ENCODE data around the gene NAALADL2.

Gene NAALADL2

DNA sequence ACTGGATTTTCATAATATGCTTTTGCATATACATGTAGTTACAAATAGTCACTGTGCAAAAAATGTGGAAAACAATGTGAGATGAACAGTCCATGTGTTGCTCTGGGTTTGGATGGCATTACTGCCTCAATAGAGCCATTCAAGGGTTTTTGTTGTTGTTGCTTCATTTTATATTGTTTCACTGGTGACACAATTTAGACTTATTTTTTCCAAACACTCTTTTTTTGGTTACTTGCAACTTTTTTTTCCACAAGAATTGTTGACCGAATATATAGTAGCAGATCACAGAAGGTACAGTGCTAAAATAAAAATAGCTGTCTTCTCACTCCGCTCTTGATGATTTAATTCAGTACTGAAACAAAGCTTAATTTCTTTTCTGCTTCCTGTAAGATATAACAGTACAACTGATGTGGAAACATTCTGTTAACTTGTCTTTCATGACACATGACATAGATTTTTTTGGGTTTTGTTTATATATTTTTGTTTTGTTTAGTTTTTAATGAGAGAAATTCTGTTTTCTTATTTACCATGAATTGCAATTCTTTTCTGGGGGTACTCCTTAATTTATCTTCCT is 618.6 kb downstream of the NAALADL2 start:
- Histone ChIP-seq H3K4me1 (ENCODE audit: control insufficient read depth, insufficient read depth, low read length) (no peaks in the 10 kb centered on the region), H3K4me3 (ENCODE audit: low read depth, low read length) (no peak overlapping the region), H3K27ac (ENCODE audit: low read depth, low read length) (no peak overlapping the region), H3K36me3 (ENCODE audit: control insufficient read depth, insufficient read depth, low read length) (no peaks in the 10 kb centered on the region), H3K9ac (ENCODE audit: low read length) (no peak overlapping the region), H3K9me3 (ENCODE audit: control insufficient read depth, insufficient read depth, low read depth, low read length) (no peaks in the 10 kb centered on the region), H3K27me3 (ENCODE audit: control insufficient read depth, insufficient read depth, low read length) (no peaks in the 10 kb centered on the region)

DNA sequence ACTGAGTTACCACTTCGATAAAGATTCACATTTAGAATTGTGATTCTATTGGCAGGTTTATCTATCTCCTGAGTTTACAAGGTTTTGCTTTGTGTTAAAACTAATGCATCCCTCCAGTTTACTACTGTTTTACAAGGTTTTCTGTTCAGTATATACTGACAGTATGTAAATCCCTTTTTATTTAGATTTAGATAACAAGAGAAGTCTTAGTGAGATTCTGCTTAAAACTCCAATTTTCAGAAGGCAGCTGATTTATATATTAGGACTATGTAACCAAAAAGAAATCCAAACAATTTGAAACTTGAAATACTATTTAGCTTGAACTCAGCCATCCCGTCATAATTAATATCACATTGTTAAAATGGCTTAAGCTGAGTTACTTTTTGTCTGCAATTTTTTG is 619.2 kb downstream of the NAALADL2 start:
- H3K4me3 ChIP-seq (ENCODE audit: low read depth, low read length): no peak overlapping the region
- no peaks in the 10 kb centered on the region for H3K27me3 ChIP-seq (ENCODE audit: control insufficient read depth, insufficient read depth, low read length)
- H3K27ac ChIP-seq (ENCODE audit: low read depth, low read length): no peak overlapping the region
- H3K4me1 ChIP-seq (ENCODE audit: control insufficient read depth, insufficient read depth, low read length): no peaks in the 10 kb centered on the region
- H3K9ac ChIP-seq (ENCODE audit: low read length): no peak overlapping the region
- H3K9me3 ChIP-seq (ENCODE audit: control insufficient read depth, insufficient read depth, low read depth, low read length): no peaks in the 10 kb centered on the region
- no peaks in the 10 kb centered on the region for H3K36me3 ChIP-seq (ENCODE audit: control insufficient read depth, insufficient read depth, low read length)

DNA sequence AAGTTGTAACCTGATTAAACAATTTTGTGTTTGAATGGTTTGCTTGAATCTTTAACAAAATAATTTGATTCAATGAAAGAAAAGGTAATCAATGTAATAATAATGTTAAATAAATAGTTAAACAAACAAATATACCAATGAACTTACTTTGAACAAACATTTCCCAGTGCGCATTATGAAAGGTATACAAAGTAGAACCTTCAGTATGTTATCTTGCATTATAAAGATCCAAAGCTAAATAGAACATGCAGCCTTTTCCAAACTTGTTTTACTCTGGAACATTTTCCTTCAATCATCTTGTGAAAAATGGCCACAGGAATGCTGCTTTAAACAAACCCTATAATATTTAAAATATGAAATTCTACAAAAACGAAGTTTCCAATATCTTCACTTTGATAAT is 620.0 kb downstream of the NAALADL2 start:
- Histone ChIP-seq H3K4me3 (ENCODE audit: low read depth, low read length) (no peak overlapping the region), H3K9me3 (ENCODE audit: control insufficient read depth, insufficient read depth, low read depth, low read length) (no peaks in the 10 kb centered on the region), H3K9ac (ENCODE audit: low read length) (no peak overlapping the region), H3K4me1 (ENCODE audit: control insufficient read depth, insufficient read depth, low read length) (no peaks in the 10 kb centered on the region), H3K27me3 (ENCODE audit: control insufficient read depth, insufficient read depth, low read length) (no peaks in the 10 kb centered on the region), H3K27ac (ENCODE audit: low read depth, low read length) (no peak overlapping the region), H3K36me3 (ENCODE audit: control insufficient read depth, insufficient read depth, low read length) (no peaks in the 10 kb centered on the region)

DNA sequence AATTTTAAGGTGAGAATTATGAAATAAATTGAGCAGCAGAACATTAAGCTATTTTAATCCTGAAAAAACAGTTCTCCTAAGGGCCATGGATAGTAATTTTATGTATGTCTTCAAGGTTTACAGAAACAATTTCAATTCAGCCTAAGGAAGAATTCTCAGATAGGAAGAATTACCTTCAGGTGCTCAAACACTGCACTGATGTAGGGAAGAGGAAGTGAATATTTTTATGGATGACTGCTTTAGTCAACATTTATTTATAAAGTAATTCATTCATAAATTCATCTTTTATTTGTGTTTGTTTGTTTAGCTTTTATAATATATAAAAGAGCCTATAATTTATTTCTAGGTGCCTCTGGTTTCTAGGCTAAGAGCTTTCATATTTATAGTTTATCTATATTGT is 620.7 kb downstream of the NAALADL2 start:
- Histone ChIP-seq H3K27me3 (ENCODE audit: control insufficient read depth, insufficient read depth, low read length) (no peaks in the 10 kb centered on the region), H3K9me3 (ENCODE audit: control insufficient read depth, insufficient read depth, low read depth, low read length) (no peaks in the 10 kb centered on the region), H3K9ac (ENCODE audit: low read length) (no peak overlapping the region), H3K36me3 (ENCODE audit: control insufficient read depth, insufficient read depth, low read length) (no peaks in the 10 kb centered on the region), H3K4me1 (ENCODE audit: control insufficient read depth, insufficient read depth, low read length) (no peaks in the 10 kb centered on the region), H3K4me3 (ENCODE audit: low read depth, low read length) (no peak overlapping the region), H3K27ac (ENCODE audit: low read depth, low read length) (no peak overlapping the region)

DNA sequence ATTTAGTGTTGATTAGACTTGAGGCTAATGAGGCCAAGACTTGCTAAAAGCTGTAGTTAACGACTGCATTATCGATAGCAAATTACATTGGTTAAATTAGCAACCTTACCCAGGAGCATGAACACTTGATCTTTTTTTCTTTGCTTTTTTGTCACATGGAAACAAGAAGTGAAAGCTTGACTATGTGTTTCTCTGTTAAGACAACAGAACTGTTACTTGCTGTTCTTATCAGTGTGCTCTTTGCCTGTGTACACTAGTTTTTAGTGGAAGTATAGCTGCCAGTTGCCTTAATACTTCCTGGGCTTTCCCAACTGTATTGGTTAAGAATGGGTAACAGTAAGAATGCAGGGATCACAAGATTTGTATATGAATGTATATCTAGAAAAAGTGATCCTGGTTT is 625.5 kb downstream of the NAALADL2 start:
- H3K27ac ChIP-seq (ENCODE audit: low read depth, low read length): no peak overlapping the region
- H3K36me3 ChIP-seq (ENCODE audit: control insufficient read depth, insufficient read depth, low read length): no peaks in the 10 kb centered on the region
- H3K4me1 ChIP-seq (ENCODE audit: control insufficient read depth, insufficient read depth, low read length): no peaks in the 10 kb centered on the region
- no peak overlapping the region for H3K4me3 ChIP-seq (ENCODE audit: low read depth, low read length)
- no peaks in the 10 kb centered on the region for H3K9me3 ChIP-seq (ENCODE audit: control insufficient read depth, insufficient read depth, low read depth, low read length)
- no peak overlapping the region for H3K9ac ChIP-seq (ENCODE audit: low read length)
- no peaks in the 10 kb centered on the region for H3K27me3 ChIP-seq (ENCODE audit: control insufficient read depth, insufficient read depth, low read length)

DNA sequence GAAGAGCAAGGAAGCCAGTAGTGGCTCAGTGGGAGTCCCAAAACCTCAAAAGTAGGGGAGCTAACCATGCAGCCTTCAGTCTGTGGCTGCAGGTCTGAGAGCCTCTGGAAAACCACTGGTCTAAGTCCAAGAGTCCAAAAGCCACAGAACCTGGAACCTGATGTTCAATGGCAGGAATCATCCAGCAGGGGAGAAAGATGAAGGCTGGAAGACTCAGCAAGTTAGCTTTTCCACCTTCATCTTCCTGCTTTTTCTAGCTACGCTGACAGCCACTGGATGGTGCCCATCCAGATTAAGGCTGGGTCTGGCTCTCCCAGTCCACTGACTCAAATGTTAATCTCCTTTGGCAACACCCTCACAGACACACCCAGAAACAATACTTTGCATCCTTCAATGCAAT is 626.3 kb downstream of the NAALADL2 start:
- H3K27ac ChIP-seq (ENCODE audit: low read depth, low read length): no peak overlapping the region
- no peaks in the 10 kb centered on the region for H3K27me3 ChIP-seq (ENCODE audit: control insufficient read depth, insufficient read depth, low read length)
- H3K36me3 ChIP-seq (ENCODE audit: control insufficient read depth, insufficient read depth, low read length): no peaks in the 10 kb centered on the region
- no peaks in the 10 kb centered on the region for H3K4me1 ChIP-seq (ENCODE audit: control insufficient read depth, insufficient read depth, low read length)
- H3K4me3 ChIP-seq (ENCODE audit: low read depth, low read length): no peak overlapping the region
- no peaks in the 10 kb centered on the region for H3K9me3 ChIP-seq (ENCODE audit: control insufficient read depth, insufficient read depth, low read depth, low read length)
- no peak overlapping the region for H3K9ac ChIP-seq (ENCODE audit: low read length)

DNA sequence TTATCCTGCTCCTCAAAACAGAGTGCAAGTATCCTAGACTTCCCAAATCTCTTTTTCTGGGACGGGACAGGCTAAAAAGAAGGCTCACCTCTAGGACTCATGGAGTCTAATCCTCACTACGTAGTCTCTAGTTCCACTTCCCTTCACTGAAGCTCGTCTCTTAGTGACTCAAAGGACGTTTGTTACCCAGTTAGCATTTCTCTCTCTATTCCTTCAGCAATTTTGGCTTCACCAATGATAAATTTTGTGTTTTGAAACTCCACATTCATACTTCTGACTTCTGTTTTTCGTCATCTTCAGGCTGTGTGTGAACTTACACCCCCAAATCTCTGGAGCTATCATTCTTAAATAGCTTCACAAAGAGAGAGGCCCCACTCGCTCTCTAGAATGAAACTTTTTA is 627.1 kb downstream of the NAALADL2 start:
- no peak overlapping the region for H3K4me3 ChIP-seq (ENCODE audit: low read depth, low read length)

DNA sequence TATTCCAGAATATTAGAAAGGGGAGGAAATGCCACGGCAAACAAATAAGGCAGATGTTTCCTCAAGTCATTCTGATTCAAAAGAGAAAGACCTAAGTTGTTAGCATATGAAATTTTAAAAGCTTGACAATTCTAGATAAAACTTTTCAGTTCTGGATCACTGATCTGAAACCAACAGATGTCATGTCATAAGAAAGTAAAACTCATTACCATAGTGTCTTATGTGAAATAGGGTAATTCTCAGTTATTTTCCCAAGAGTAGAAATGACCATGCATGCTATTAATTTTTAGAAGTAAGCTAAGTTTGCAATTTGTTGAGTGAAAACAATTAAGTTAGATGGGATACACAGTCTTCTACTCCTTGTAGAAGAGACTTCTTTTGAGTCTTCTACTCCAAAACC is 630.3 kb downstream of the NAALADL2 start:
- no peak overlapping the region for H3K9ac ChIP-seq (ENCODE audit: low read length)
- H3K27ac ChIP-seq (ENCODE audit: low read depth, low read length): no peak overlapping the region
- H3K9me3 ChIP-seq (ENCODE audit: control insufficient read depth, insufficient read depth, low read depth, low read length): no peaks in the 10 kb centered on the region
- no peaks in the 10 kb centered on the region for H3K4me1 ChIP-seq (ENCODE audit: control insufficient read depth, insufficient read depth, low read length)
- no peak overlapping the region for H3K4me3 ChIP-seq (ENCODE audit: low read depth, low read length)
- no peaks in the 10 kb centered on the region for H3K27me3 ChIP-seq (ENCODE audit: control insufficient read depth, insufficient read depth, low read length)
- no peaks in the 10 kb centered on the region for H3K36me3 ChIP-seq (ENCODE audit: control insufficient read depth, insufficient read depth, low read length)

More for the DNA sequence above, 627.1 kb downstream of the NAALADL2 start:
- Histone ChIP-seq H3K27ac (ENCODE audit: low read depth, low read length) (no peak overlapping the region), H3K4me1 (ENCODE audit: control insufficient read depth, insufficient read depth, low read length) (no peaks in the 10 kb centered on the region), H3K36me3 (ENCODE audit: control insufficient read depth, insufficient read depth, low read length) (no peaks in the 10 kb centered on the region), H3K27me3 (ENCODE audit: control insufficient read depth, insufficient read depth, low read length) (no peaks in the 10 kb centered on the region), H3K9ac (ENCODE audit: low read length) (no peak overlapping the region), H3K9me3 (ENCODE audit: control insufficient read depth, insufficient read depth, low read depth, low read length) (no peaks in the 10 kb centered on the region)

DNA sequence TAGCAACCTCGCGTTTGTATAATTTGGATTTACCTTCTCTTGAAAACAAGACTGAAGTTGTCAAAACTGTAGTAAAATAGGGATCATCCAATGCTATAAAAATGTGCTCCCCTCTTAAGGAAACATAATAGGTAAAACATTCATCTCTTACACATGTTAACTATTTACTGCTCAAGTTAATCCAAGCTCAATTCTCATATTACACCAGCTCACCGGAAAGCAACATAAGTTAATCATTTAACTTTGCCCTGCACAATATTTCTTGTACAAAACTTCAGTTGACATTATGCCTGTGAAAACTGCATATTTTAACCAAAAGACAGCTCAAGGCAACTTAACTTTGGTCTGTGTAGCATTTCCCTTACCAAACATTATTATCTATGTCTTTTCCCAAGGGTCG is 634.2 kb downstream of the NAALADL2 start:
- H3K4me1 ChIP-seq (ENCODE audit: control insufficient read depth, insufficient read depth, low read length): no peaks in the 10 kb centered on the region
- no peak overlapping the region for H3K4me3 ChIP-seq (ENCODE audit: low read depth, low read length)
- H3K27ac ChIP-seq (ENCODE audit: low read depth, low read length): no peak overlapping the region
- no peak overlapping the region for H3K9ac ChIP-seq (ENCODE audit: low read length)
- H3K36me3 ChIP-seq (ENCODE audit: control insufficient read depth, insufficient read depth, low read length): no peaks in the 10 kb centered on the region
- no peaks in the 10 kb centered on the region for H3K27me3 ChIP-seq (ENCODE audit: control insufficient read depth, insufficient read depth, low read length)
- H3K9me3 ChIP-seq (ENCODE audit: control insufficient read depth, insufficient read depth, low read depth, low read length): no peaks in the 10 kb centered on the region

DNA sequence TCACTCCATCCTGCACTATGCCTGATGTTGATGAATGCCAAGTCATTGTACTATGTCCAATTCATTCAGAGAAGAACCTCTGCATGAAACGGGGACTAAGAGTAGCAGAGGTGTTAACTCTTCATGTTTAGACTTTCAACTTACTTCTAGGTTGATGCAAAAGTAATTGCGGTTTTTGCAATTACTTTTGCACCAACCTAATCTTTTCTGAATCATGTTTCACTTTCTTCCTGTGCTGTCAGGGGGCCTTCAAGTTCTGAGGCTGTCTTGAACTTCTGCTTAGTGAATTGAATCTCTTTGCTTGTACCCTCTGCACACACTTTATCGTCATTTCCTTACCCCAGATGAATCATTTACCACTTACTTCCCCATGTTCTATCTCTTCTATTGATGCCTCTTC is 636.2 kb downstream of the NAALADL2 start:
- no peaks in the 10 kb centered on the region for H3K36me3 ChIP-seq (ENCODE audit: control insufficient read depth, insufficient read depth, low read length)
- H3K27ac ChIP-seq (ENCODE audit: low read depth, low read length): no peak overlapping the region
- H3K27me3 ChIP-seq (ENCODE audit: control insufficient read depth, insufficient read depth, low read length): no peaks in the 10 kb centered on the region
- H3K9ac ChIP-seq (ENCODE audit: low read length): no peak overlapping the region
- H3K9me3 ChIP-seq (ENCODE audit: control insufficient read depth, insufficient read depth, low read depth, low read length): no peaks in the 10 kb centered on the region
- H3K4me3 ChIP-seq (ENCODE audit: low read depth, low read length): no peak overlapping the region
- H3K4me1 ChIP-seq (ENCODE audit: control insufficient read depth, insufficient read depth, low read length): no peaks in the 10 kb centered on the region; the same call in 1 of the 2 replicates

DNA sequence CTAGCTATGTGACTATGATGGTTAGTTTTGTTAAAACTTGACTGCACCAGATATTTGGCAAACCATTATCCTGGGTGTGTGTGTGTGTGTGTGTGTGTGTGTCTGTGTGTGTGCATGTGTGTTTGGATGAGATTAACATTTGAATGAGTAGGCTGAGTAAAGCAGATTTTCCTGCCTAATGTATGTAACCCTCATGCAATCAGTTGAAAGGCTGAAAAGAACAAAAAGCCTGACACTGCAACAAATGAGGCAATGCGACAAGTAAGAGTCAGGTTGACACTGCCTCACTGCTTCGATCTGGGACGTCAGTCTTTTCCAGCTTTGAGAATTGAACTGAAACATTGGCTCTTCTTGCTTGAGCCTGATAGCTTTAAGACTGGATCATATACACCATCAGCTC is 643.0 kb downstream of the NAALADL2 start:
- Histone ChIP-seq H3K9me3 (ENCODE audit: control insufficient read depth, insufficient read depth, low read depth, low read length) (no peaks in the 10 kb centered on the region), H3K27ac (ENCODE audit: low read depth, low read length) (no peak overlapping the region), H3K36me3 (ENCODE audit: control insufficient read depth, insufficient read depth, low read length) (no peaks in the 10 kb centered on the region), H3K4me3 (ENCODE audit: low read depth, low read length) (no peak overlapping the region), H3K9ac (ENCODE audit: low read length) (no peak overlapping the region), H3K27me3 (ENCODE audit: control insufficient read depth, insufficient read depth, low read length) (no peaks in the 10 kb centered on the region), H3K4me1 (ENCODE audit: control insufficient read depth, insufficient read depth, low read length) (no peaks in the 10 kb centered on the region; the same call in 1 of the 2 replicates)

Measured in HUES6 (cell line).